ENCODE data around the gene RAD21L1. TPM values are rescaled to one million over a fixed set of nuclear protein-coding genes. Genes with fewer than 3 reads are reported as not detected.
"Not testable (repeated sequence)": the region's sequence is repeated elsewhere in the genome, so short reads cannot be mapped to it uniquely, and the experiment has no call there.

The RAD21L1 gene
- total RNA-seq, 4 donors from 2014 or later = 0.34 TPM; not detected in 3

DNA sequence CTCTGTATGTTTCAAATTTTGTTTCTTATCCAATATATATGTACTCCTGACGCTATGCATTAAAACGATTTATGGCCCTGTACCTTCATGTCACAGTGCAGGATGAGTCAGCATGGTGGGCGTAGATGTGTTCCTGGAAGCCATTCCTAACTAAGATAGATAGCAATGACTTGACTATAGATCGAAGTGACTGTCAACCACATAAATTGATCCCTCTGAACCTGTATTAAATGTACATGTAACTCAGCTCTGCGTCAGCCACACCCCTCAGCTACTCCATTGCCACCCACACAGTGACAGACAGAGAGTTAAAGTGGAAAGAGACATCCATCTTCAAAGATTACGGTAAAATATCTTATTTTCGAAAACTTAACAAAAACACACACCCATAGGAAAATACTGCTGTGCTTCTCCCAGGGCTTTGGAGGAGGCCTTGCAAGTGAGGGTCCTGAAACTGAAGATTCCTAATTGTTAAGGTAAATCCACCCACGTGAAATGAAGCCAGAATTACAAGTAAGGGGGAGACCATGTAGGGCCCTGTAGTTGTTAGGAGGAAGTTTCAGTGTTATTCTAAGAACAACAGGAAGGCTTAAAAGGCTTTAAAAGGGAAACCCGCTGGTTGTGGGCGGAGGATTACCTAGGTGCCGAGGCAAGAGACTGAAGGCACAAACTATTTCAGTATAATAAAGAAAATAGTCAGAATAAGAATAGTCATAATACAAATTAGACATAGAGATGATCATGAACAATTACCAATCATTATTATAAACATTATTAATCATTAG is 10.3 kb upstream of the RAD21L1 start:
- Histone ChIP-seq H3K9me3 (no peaks in the 10 kb centered on the region), H3K4me1 (peaks cover 7% of the 10 kb centered on the region), H3K4me3 (no peak overlapping the region), H3K27me3 (peaks cover 13% of the 10 kb centered on the region), H3K36me3 (no peaks in the 10 kb centered on the region), H3K27ac (no peak overlapping the region)
- DNase-seq (ENCODE audit: low spot score in 2 of 2) = no peak
- WGBS = 71% methylated on average over 11 of the region's 11 CpGs
- TF ChIP-seq POLR2AphosphoS5 (IDR thresholded peaks at IDR 0.05) (no peak), EP300 (IDR thresholded peaks at IDR 0.05) (no peak), POLR2A (IDR thresholded peaks at IDR 0.05) (no peak)
- TF ChIP-seq, protein P1, sequence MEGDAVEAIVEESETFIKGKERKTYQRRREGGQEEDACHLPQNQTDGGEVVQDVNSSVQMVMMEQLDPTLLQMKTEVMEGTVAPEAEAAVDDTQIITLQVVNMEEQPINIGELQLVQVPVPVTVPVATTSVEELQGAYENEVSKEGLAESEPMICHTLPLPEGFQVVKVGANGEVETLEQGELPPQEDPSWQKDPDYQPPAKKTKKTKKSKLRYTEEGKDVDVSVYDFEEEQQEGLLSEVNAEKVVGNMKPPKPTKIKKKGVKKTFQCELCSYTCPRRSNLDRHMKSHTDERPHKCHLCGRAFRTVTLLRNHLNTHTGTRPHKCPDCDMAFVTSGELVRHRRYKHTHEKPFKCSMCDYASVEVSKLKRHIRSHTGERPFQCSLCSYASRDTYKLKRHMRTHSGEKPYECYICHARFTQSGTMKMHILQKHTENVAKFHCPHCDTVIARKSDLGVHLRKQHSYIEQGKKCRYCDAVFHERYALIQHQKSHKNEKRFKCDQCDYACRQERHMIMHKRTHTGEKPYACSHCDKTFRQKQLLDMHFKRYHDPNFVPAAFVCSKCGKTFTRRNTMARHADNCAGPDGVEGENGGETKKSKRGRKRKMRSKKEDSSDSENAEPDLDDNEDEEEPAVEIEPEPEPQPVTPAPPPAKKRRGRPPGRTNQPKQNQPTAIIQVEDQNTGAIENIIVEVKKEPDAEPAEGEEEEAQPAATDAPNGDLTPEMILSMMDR (IDR thresholded peaks at IDR 0.05) = no peak

DNA sequence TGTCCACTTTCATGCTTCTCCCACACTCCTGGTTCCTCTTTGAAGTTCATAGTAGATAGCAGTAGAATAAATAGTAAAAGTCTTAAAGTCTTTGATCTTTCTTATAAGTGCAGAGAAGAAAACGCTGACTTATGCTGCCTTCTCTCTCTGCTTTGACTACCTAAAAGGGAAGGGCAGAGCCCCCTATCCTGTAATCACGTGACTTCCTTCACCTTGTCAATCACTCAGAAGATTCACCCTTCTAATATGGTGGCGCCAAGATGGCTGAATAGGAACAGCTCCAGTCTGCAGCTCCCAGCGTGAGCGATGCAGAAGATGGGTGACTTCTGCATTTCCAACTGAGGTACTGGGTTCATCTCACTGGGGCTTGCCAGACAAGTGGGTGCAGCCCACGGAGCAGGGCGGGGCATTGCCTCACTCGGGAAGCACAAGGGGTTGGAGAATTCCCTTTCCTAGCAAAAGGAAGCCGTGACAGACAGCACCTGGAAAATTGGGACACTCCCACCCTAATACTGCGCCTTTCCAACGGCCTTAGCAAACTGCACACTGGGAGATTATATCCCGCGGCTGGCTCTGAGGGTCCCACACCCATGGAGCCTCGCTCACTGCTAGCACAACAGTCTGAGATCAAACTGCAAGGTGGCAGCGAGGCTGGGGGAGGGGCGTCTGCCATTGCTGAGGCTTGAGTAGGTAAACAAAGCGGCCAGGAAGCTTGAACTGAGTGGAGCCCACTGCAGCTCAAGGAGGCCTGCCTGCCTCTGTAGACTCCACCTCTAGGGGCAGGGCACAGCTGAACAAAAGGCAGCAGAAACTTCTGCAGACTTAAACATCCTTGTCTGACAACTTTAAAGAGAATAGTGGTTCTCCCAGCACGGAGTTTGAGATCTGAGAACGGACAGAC is 9.1 kb upstream of the RAD21L1 start:
- DNase-seq (ENCODE audit: low spot score in 2 of 2); H3K27ac ChIP-seq; H3K36me3 ChIP-seq; H3K4me3 ChIP-seq; H3K9me3 ChIP-seq; H3K4me1 ChIP-seq: not testable (repeated sequence)
- 77% methylated on average over 14 of the region's 19 CpGs for WGBS
- peaks cover 13% of the 10 kb centered on the region for H3K27me3 ChIP-seq

DNA sequence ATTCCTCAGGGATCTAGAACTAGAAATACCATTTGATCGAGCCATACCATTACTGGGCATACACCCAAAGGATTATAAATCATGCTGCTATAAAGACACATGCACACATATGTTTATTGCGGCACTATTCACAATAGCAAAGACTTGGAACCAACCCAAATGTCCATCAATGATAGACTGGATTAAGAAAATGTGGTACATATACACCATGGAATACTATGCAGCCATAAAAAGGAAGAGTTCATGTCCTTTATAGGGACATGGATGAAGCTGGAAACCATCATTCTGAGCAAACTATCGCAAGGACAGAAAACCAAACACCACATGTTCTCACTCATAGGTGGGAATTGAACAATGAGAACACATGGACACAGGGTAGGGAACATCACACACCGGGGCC is 3.1 kb upstream of the RAD21L1 start:
- Histone ChIP-seq H3K27me3 (peaks cover 17% of the 10 kb centered on the region), H3K4me1 (peaks cover 18% of the 10 kb centered on the region)
- not testable (repeated sequence) for H3K36me3 ChIP-seq; H3K4me3 ChIP-seq; H3K27ac ChIP-seq; DNase-seq (ENCODE audit: low spot score in 2 of 2); H3K9me3 ChIP-seq
- WGBS = 70% methylated on average over 4 of the region's 4 CpGs

DNA sequence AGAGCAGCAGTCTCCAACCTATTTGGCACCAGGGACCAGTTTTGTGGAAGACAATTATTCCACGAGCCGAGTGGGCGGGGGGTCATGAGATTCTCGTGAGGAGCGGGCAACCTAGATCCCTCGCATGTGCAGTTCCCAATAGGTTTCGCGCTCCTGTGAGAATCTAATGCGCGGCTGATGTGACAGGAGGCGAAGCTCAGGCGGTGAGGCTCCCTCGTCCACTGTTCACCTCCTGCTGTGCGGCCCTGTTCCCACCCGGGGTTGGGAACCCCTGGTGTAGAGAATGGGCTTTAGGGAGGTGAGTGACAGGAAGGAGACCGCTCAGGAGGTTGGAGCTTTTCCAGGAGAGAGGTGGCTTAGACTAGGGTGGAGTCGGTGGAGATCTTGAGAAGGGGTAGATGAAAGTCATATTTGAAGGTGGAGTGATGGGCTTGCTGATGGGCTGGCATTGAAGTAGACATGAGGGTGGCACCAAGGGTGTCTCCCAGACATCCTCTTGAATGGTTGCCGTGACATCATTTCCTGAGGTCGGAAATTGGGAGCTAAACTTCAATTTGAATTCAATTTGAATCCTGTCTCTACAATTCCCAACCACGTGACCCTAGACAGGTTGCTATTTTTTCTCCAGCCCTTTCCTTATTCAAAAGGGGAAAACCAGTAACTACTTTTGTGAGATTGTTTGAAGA is 1.5 kb upstream of the RAD21L1 start:
- no peaks in the 10 kb centered on the region for H3K36me3 ChIP-seq

DNA sequence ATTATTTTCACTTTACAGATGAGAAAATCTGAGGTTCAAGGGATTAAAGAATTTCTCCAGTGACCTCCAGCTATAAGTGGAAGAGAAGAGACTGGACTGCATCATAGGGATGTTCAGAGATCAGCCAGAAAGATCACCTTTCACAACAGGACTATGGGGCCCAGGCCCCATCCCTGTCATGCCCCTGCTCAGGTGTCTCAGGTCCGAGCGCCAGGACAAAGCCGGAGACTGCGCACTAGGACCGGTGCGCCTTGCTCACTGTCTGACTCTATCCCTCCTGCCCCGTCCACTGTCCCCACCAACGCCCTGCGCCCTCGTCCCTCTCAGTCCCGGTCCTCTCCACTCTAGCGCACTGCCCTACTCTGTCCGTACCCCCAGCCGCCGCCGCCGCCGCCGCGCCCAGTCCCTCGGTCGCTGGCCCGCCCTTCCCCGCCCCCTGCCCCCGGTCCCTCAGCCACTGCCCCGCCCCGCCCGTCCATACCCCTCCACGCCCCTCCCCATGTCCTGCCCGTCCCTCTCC is 521 bp upstream of the RAD21L1 start:
- peaks cover 43% of the 10 kb centered on the region for H3K27me3 ChIP-seq
- H3K36me3 ChIP-seq = no peaks in the 10 kb centered on the region
- H3K4me1 ChIP-seq = peaks cover 18% of the 10 kb centered on the region
- H3K9me3 ChIP-seq = no peaks in the 10 kb centered on the region
- peak overlapping the region; percentile 74 for H3K4me3 ChIP-seq
- TF ChIP-seq POLR2A (IDR thresholded peaks at IDR 0.05) (no peak), EP300 (IDR thresholded peaks at IDR 0.05) (no peak), POLR2AphosphoS5 (IDR thresholded peaks at IDR 0.05) (no peak)
- TF ChIP-seq, protein P1 (IDR thresholded peaks at IDR 0.05) = no peak
- H3K27ac ChIP-seq = no peak overlapping the region
- 1% methylated on average over 13 of the region's 30 CpGs for WGBS
- DNase-seq (ENCODE audit: low spot score in 2 of 2) = peak in 1 of 2 donors; percentile 86

More for the DNA sequence above, 1.5 kb upstream of the RAD21L1 start:
- TF ChIP-seq POLR2A (IDR thresholded peaks at IDR 0.05) (no peak), EP300 (IDR thresholded peaks at IDR 0.05) (no peak), POLR2AphosphoS5 (IDR thresholded peaks at IDR 0.05) (no peak)
- TF ChIP-seq, protein P1 (IDR thresholded peaks at IDR 0.05) = no peak
- no peak for DNase-seq (ENCODE audit: low spot score in 2 of 2)
- Histone ChIP-seq H3K27ac (no peak overlapping the region), H3K9me3 (no peaks in the 10 kb centered on the region), H3K4me3 (no peak overlapping the region), H3K4me1 (peaks cover 18% of the 10 kb centered on the region), H3K27me3 (peaks cover 33% of the 10 kb centered on the region)
- WGBS = 83% methylated on average over 20 of the region's 20 CpGs
